Measurements from ENCODE around the gene THYN1. TPM values are rescaled to one million over a fixed set of nuclear protein-coding genes. Genes with fewer than 3 reads are reported as not detected.
A peak's percentile ranks its signal among the peaks of the same experiment; 100 is the strongest.

The THYN1 gene
- total RNA-seq, 1 donor from 2014 or later, result 27.7 TPM

DNA sequence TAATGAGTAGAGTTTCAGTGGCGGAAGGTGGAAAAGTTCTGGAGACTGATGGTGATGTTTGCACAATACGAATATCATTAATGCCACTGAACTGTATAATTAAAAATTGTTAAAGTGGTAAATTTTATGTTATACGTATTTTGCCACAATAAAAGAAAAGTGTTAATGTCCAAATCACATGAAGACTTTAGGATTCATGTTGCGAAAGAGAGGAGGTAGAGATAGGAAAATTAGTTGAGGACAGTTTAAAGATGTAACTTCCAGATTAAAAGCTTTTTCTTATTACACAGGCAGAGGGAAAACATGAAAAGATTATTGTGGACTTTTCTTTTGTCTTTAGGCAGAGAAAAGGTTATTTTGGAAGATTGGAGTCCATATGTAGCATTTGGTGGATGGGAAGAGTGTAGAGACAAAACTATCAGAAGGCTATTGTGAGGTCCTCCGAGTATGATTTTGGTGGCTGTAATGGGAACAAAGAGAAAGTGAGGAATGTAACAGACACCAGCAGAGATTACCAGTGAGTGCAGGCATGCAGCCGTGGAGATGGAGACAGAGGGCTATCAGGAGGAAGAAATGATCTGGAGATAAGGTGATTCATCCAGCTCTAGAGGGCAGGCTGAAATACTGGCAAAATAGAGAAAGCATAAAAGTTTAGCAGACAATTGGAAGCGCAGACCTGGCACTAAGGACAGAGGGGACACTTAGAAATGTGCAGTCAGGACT, 16.2 kb downstream of the THYN1 start:
- Mint-ChIP-seq H3K4me1 (peaks cover 7% of the 10 kb centered on the region), H3K4me3 (no peak overlapping the region), H3K27me3 (peaks cover 7% of the 10 kb centered on the region), H3K9me3 (no peaks in the 10 kb centered on the region), H3K27ac (no peak overlapping the region), H3K36me3 (ENCODE audit: low read depth) (peaks cover 18% of the 10 kb centered on the region)
- TF ChIP-seq, protein P1, sequence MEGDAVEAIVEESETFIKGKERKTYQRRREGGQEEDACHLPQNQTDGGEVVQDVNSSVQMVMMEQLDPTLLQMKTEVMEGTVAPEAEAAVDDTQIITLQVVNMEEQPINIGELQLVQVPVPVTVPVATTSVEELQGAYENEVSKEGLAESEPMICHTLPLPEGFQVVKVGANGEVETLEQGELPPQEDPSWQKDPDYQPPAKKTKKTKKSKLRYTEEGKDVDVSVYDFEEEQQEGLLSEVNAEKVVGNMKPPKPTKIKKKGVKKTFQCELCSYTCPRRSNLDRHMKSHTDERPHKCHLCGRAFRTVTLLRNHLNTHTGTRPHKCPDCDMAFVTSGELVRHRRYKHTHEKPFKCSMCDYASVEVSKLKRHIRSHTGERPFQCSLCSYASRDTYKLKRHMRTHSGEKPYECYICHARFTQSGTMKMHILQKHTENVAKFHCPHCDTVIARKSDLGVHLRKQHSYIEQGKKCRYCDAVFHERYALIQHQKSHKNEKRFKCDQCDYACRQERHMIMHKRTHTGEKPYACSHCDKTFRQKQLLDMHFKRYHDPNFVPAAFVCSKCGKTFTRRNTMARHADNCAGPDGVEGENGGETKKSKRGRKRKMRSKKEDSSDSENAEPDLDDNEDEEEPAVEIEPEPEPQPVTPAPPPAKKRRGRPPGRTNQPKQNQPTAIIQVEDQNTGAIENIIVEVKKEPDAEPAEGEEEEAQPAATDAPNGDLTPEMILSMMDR (IDR thresholded peaks at IDR 0.05), result no peak
- ChIA-PET POLR2A (no interaction called here), CTCF (no interaction called here)
- intact Hi-C loops (cut with micrococcal nuclease), result no loop called here
- ATAC-seq (ENCODE audit: low read depth), result no peak
- DNase-seq, result no peak

DNA sequence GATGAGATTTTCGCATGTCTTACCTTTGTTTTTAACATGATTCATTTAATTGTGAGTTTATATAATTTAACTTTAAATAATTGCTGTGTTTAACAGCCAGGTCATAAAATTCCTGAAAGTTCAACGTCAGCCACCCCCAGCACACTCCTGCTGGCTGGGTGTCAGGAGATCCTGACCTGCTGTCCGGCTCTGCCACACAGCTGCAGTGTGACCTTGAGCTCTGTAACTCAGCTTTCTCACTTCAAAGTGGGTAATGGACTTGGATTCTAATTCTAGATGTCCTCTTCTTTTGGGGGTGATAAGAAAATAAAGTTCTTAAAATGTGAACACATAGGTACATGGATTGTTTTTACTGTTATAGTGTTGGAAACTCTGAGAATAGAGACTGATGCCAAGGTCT, 17.8 kb downstream of the THYN1 start:
- TF ChIP-seq, protein P1 (IDR thresholded peaks at IDR 0.05), result no peak
- H3K4me3 Mint-ChIP-seq, result no peak overlapping the region
- intact Hi-C loops (cut with micrococcal nuclease), result no loop called here
- no peaks in the 10 kb centered on the region for H3K9me3 Mint-ChIP-seq
- H3K36me3 Mint-ChIP-seq (ENCODE audit: low read depth), result peaks cover 18% of the 10 kb centered on the region
- CTCF ChIA-PET, result interaction anchor here (1.3 kb wide), 1 partner anchor 23 kb away, joined by 3 read pairs; no protein-coding TSS in a partner anchor
- POLR2A ChIA-PET, result no interaction called here
- H3K4me1 Mint-ChIP-seq, result peaks cover 21% of the 10 kb centered on the region
- DNase-seq (no peak), ATAC-seq (ENCODE audit: low read depth) (no peak)
- H3K27me3 Mint-ChIP-seq, result peaks cover 11% of the 10 kb centered on the region
- H3K27ac Mint-ChIP-seq, result no peak overlapping the region

DNA sequence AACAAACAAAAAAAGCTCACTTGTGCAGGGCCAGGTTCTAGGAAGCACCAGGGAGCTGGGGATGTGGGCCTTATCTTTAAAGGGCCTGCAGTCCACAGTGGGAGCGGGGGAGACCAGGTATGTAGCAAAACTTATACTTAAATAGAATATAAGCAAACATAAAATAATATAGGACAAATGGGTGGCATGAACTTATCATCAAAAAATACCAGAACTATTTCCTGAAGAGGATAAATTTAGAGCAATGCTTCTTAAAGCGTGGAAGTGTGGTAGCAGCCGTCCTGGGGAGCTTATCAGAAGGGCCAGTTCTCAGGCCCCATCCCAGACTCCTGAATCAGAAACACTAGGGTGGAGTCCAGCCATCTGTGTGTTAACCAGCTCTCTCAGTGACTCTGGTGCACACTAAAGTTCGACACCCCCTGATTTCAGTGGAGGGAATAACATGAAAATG, 19.4 kb downstream of the THYN1 start:
- H3K9me3 Mint-ChIP-seq, result no peaks in the 10 kb centered on the region
- peaks cover 20% of the 10 kb centered on the region for H3K27me3 Mint-ChIP-seq
- intact Hi-C loops (cut with micrococcal nuclease), result no loop called here
- ChIA-PET CTCF (interaction anchor here (1.0 to 1.5 kb wide), 3 partner anchors 9 to 25 kb away, joined by 3 read pairs; partner anchors contain the start of gene VPS26B), POLR2A (interaction anchor here (1.6 kb wide), 1 partner anchor 9 kb away, joined by 6 read pairs; the partner anchor contains the start of genes NCAPD3 and VPS26B)
- TF ChIP-seq, protein P1 (IDR thresholded peaks at IDR 0.05), result no peak
- H3K4me1 Mint-ChIP-seq, result peaks cover 36% of the 10 kb centered on the region
- ATAC-seq (ENCODE audit: low read depth) (no peak), DNase-seq (no peak)
- H3K27ac Mint-ChIP-seq, result no peak overlapping the region
- no peak overlapping the region for H3K4me3 Mint-ChIP-seq
- H3K36me3 Mint-ChIP-seq (ENCODE audit: low read depth), result peaks cover 9% of the 10 kb centered on the region

DNA sequence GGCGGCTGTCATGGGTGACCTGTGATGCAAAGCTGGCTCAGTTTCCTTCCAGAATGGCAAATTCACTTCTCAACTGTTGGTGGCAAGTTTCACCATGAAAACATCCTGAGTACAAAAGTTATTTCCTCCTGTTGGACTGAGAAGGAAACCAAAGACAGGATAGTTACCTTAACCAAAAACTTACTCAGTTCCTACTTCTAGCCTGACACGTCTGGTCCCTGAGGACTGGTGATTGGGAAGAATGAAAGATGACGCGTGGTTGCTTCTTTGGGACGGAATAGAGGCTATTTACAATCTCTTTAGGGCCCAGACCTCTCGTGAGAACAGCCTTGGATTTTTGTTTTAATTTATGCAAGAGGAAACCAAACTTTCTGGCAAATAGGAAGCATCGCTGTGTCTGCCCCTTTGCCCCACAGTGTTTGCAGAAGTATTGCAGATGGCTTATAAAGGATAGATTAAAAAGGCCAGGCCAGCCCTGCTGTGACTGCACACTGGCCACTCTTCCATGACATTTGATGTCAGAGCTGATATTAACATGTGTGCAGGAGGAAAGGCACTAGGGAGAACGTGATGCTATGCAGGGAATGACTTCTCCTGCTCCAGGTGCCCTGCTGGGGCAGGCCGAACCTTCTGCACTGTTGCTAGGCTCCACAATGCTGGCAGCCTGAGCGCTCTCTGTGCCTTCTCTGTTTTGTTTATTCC, 21.0 kb downstream of the THYN1 start:
- TF ChIP-seq, protein P1 (IDR thresholded peaks at IDR 0.05), result no peak
- Mint-ChIP-seq H3K27ac (no peak overlapping the region), H3K4me1 (peaks cover 51% of the 10 kb centered on the region), H3K27me3 (peaks cover 24% of the 10 kb centered on the region), H3K36me3 (ENCODE audit: low read depth) (peaks cover 6% of the 10 kb centered on the region), H3K4me3 (no peak overlapping the region), H3K9me3 (no peaks in the 10 kb centered on the region)
- ATAC-seq (ENCODE audit: low read depth), result no peak
- CTCF ChIA-PET, result interaction anchor here (4.2 kb wide), 1 partner anchor 13 kb away, joined by 15 read pairs; no protein-coding TSS in a partner anchor
- POLR2A ChIA-PET, result no interaction called here
- intact Hi-C loops (cut with micrococcal nuclease), result no loop called here
- no peak for DNase-seq

DNA sequence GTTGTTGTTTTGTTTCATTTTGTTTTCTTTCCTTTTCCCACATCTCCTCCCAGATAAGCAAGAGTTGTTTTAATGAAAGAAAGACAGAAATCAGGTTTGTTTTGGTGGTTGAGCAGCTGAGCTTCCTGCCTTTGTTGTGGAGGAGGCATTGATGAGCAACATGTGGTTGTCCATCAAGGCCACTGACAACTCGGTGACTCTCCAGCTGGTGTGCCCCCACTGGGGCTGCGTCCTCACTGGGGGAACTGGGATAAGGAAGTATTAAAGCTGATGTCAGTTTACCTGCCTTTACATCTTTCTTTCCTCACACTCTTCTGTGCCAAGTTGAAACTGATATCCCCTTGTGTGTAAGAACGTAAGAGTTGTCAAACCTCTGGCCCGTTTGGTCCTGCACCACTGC, 22.8 kb downstream of the THYN1 start:
- TF ChIP-seq, protein P1 (IDR thresholded peaks at IDR 0.05), result no peak
- ChIA-PET CTCF (interaction anchor here (1.4 to 4.2 kb wide), 2 partner anchors 14 to 21 kb away, joined by 4 to 15 read pairs; no protein-coding TSS in a partner anchor), POLR2A (no interaction called here)
- no peak for ATAC-seq (ENCODE audit: low read depth)
- H3K9me3 Mint-ChIP-seq, result no peaks in the 10 kb centered on the region
- H3K4me3 Mint-ChIP-seq, result peak overlapping the region; percentile 60
- no peak for DNase-seq
- peaks cover 2% of the 10 kb centered on the region for H3K36me3 Mint-ChIP-seq (ENCODE audit: low read depth)
- intact Hi-C loops (cut with micrococcal nuclease), result no loop called here
- H3K27ac Mint-ChIP-seq, result no peak overlapping the region
- H3K27me3 Mint-ChIP-seq, result peaks cover 27% of the 10 kb centered on the region
- peaks cover 59% of the 10 kb centered on the region for H3K4me1 Mint-ChIP-seq
